Daoy (cell line): ENCODE data around the gene CCDC194. TPM values are rescaled to one million over a fixed set of nuclear protein-coding genes. Genes with fewer than 3 reads are reported as not detected.
"Not testable (repeated sequence)": the region's sequence is repeated elsewhere in the genome, so short reads cannot be mapped to it uniquely, and the experiment has no call there.

Experiments used
- DNase-seq: peaks from one replicate; pipeline ENCODE4 v3.0.0-alpha.2; 2015; ENCODE audit warnings: low read depth
- total RNA-seq: library from RNA; depleted of rRNA; stranded (reverse); fragments of >200 nt; shearing (Covaris generic); gene quantifications from 2 replicates; pipeline ENCODE4 v1.2.3, GENCODE V29; 2014

The CCDC194 gene
- total RNA-seq, 1 experiment from 2014 or later: 0.69 TPM

DNA sequence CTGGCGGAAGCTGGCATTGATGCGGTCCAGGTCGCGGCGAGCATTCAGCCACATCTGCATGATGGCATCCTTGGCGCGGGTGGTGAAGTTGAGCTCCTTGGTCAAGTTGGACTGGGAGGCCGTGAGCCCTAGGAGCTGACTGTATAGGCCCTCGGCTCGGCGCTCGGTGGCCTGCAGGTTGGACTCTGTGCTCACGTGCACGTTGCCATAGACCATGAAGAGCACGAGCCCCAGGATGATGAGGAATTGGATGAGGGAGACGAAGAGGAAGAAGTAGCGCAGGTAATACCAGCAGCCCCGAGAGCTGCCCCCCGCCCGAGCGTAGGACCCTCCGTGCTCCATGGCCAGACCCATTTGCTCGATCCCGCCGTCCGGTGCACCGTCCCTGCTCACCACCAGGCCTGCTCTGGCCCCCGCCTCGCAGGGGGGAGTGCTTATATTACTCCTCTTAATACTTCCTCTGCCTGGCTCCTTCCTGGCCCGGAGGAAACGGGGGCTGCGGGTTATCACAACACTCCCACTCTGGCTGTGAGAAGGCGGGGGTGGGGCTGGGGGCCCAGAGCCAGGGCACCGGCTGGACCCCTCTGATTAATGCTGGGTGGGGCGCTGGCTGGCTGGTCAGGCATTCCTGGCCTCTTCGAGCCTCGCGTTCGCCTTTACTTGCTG is 16.9 kb downstream of the CCDC194 start, which contains the start of gene PLVAP:
Gene PLVAP (minus strand): TSS at position 408 of the 666 bp plus-strand sequence. CDS start 54 bp downstream, at position 354.
- DNase-seq: no peak

DNA sequence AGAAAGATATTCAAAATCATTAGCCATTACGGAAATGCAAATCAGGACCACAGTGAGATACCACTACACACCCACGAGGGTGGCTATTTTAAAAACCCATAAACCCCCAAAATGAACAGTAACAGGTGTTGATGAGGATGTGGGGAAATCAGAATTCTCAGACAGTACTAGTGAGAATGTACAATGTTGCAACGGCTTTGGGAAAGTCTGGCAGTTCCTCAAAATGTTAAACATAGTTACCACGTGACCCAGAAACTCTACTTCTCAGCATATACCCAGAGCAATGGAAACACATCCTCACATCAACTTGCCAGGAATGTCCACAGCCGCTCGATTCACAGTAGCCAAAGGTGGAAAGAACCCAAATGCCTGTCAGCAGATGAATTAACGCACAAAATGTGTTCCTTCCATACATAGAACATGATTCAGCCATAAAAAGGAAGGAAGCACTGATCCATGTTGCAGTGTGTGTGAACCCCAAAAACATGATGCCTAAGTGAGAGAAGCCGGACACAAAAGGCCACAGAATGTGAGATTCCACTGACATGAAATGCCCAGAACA is 23.9 kb downstream of the CCDC194 start:
- no peak for DNase-seq

GRCh38 chr19:17365361-17365760 is 28.6 kb downstream of the CCDC194 start:
- no peak for DNase-seq

- not testable (repeated sequence) for DNase-seq
Measured at GRCh38 chr19:17363852-17364605, 30.0 kb downstream of the CCDC194 start.

DNA sequence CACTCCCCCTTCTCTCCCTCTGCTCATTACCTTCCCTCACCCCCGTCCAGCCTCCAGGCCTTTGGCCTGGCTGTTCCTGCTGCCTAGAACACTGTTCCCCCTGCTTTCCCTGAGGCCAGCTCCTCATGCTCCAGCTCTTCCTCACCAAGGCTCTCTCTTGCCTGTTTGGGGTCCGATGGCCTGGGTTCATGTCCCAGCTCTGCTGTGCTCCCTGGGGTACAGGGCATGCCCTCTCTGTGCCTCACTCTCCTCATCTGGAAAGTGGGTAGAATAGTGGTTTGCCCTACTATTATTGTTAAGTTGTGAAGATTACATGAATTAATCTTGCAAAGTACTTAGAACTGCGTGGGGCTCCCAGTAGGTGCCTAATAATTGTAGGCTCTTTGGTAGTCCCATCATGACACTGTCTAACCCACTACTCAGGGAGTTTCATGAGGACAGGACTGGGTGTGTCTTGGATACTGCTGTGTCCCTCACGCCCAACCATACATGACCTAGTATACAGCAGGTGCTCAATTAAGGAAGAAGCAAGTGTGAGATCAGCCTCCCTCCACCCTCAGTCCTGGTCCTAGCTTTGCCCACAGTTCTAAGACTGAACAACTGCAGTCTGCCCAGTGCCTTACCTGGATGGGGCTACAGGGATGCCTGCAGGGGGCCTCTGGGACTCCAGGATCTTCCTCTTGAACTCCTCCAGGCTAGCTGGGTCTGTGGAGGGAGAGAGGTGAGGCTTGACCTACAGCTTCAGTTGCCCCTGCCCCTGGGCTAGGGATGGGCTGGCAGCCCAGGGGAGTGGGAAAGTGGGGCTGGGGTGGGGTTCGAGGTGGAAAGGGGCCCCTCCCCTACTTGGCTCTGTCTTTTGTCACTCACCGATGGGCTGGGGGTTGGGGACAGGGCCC is 33.8 kb downstream of the CCDC194 start:
- DNase-seq: no peak

GRCh38 chr19:17358395-17358794 is 35.6 kb downstream of the CCDC194 start:
- peak; percentile 85 for DNase-seq

- no peak for DNase-seq
Measured at GRCh38 chr19:17357724-17358123, 36.3 kb downstream of the CCDC194 start.

GRCh38 chr19:17357078-17357666 is 36.8 kb downstream of the CCDC194 start:
- no peak for DNase-seq

DNA sequence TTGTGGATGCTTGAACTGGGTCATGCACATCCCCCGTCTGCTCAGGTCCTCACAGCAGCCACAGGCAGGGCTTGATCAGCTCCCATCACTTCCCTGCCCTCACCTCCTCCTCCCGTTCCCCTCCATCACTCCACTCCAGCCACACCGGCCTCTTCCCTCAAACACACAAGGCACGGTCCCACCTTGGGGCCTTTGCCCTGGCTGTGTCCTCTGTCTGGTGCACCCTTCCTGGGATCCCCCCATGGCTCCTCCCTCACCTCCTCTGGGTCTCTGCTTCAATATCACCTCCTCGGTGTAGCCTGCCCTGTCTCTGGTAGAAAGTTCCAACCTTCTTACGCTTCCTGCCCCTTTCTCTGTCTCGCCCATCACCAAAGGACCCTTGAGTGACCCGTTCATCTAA is 40.6 kb downstream of the CCDC194 start:
- DNase-seq: no peak

- DNase-seq: no peak
Measured at GRCh38 chr19:17352608-17353280, 41.3 kb downstream of the CCDC194 start.

- DNase-seq: no peak
Measured at GRCh38 chr19:17351815-17352435, 42.1 kb downstream of the CCDC194 start.

DNA sequence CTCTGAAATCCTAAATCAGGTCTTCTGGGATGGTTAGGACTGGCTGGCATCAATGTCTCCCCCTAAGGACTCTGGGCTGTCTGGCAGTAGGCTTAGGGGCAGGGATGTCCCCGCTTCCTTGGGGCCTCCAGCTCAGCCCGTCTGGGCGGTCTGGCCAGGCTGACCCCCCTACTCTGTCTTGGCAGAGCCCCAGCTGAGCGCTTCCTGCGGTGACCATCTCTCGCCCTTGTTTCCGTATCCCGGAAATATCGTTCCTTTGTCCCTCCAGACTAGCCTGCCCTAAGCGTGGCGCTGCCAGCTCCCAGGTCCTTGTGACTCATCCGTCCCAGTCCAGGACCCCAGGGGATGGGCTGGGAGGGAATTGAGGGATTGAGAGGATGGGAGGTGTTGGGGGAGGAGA is 45.3 kb downstream of the CCDC194 start:
- DNase-seq: peak; percentile 90

- no peak for DNase-seq
Measured at GRCh38 chr19:17347877-17348276, 46.1 kb downstream of the CCDC194 start.

- DNase-seq: peak; percentile 64
Measured at GRCh38 chr19:17347361-17347760, 46.6 kb downstream of the CCDC194 start.

DNA sequence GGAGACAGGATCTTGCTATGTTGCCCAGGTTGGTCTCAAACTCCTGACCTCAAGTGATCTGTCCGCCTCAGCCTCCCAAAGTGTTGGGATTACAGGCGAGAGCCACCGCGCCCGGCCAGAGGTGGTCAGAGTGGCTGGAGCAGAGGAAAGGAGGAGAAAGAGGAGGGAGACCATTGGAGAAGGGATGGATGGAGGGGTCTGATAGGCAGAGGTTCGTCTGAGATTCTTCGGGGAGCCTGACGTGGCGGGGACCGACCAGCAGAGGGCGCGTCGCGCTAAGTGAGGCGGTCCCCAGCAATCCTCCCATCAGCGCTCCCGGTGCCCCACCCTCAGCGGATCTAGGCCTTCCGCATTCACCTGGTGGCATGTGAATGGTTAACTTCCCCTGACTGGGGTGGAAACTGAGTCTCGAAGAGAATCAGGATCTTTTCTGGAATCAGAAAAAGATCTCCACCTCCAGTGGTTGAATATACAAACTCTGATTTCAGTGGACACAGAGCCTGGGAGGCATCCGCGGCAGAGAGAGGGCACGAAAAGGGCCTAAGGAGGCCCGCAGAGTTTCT is 47.8 kb downstream of the CCDC194 start:
- peak; percentile 83 for DNase-seq

GRCh38 chr19:17341845-17342244 is 52.2 kb downstream of the CCDC194 start:
- DNase-seq: no peak

DNA sequence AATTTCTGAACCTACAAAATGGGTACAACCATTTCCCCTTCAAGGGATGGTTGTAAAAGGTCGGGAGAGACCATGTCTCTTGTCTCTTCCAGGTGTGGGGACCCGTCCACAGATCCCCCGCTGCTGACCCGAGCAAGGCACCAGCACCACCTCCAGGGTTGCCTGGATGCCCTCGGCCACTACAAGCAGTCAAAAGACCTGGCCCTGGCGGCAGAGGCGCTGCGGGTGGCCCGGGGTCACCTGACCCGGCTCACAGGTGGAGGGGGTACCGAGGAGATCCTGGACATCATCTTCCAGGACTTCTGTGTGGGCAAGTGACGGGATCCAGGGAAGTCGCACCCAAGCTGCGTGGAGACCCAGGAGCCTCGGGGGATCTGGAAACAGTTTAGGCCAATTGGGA is 52.6 kb downstream of the CCDC194 start:
- no peak for DNase-seq

DNA sequence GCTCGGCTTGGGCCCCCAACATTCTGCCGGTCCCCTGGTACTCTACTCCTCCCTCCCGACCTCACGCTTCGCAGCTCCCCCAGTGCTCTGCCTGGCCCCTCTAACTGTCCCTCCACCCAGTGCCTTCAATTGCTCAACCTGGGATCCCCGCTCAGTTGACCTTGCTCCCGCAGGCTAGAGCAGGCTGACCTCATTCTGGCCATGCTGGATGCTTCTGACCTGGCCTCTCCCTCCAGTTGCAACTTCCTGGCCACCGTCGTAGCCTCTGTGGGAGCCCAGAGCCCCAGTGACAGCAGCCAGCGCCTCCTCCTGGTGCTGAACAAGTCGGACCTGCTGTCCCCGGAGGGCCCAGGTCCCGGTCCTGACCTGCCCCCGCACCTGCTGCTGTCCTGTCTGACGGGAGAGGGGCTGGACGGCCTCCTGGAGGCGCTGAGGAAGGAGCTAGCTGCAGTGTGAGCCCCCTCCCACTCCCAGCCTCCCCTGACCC is 53.1 kb downstream of the CCDC194 start:
- no peak for DNase-seq
